ENCODE results near the gene IQCK.
A peak's percentile ranks its signal among the peaks of the same experiment; 100 is the strongest.

IQCK gene

GRCh38 chr16:19890901-19891300 lies 172.8 kb downstream of the IQCK start:
- no peak for DNase-seq

GRCh38 chr16:19892902-19893301 lies 174.8 kb downstream of the IQCK start:
- DNase-seq = no peak

GRCh38 chr16:19894586-19894985 lies 176.5 kb downstream of the IQCK start:
- DNase-seq = no peak

GRCh38 chr16:19896951-19897350 lies 178.9 kb downstream of the IQCK start:
- DNase-seq = no peak

GRCh38 chr16:19898166-19898565 lies 180.1 kb downstream of the IQCK start:
- DNase-seq = no peak

- peak in 1 of 2 experiments; percentile 52 for DNase-seq
Measured at GRCh38 chr16:19898924-19899604, 181.0 kb downstream of the IQCK start.

- no peak for DNase-seq
Measured at GRCh38 chr16:19899605-19899955, 181.5 kb downstream of the IQCK start.

GRCh38 chr16:19901164-19901563 lies 183.1 kb downstream of the IQCK start:
- no peak for DNase-seq

- peak in 1 of 2 experiments; percentile 50 for DNase-seq
Measured at GRCh38 chr16:19907161-19907992, 189.3 kb downstream of the IQCK start.
